HTR-8/SVneo (cell line): Measurements from ENCODE around the gene H3-3A.
A peak's percentile ranks its signal among the peaks of the same experiment; 100 is the strongest.
"Not testable (repeated sequence)": the region's sequence is repeated elsewhere in the genome, so short reads cannot be mapped to it uniquely, and the experiment has no call there.

Experiments used
- DNase-seq: peaks from one replicate; pipeline ENCODE4 v3.0.0; 2011; ENCODE audit warnings: low spot score, mixed read lengths; ENCODE audit not compliant: insufficient read length
- FAIRE-seq: peaks from 2 replicates; lab custom pipeline; 2011; peaks lifted over from hg19 to GRCh38; lab: Jason Lieb, UNC

The H3-3A gene

DNA sequence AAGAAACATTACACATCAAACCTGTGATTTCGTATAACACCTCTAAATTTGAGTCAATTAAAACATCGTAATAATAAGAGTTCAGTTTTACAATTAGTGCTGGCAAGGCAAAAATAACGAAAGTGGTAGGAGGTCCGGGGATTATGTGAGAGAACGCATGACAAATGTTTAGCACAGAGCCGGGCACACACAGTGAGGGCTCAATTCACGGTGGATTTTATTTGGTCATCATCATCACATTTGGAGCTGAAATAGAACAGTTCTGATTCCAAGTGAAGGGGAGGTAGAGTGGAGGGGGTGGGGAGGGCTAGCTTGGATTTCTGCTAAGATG is 20.0 kb downstream of the H3-3A start:
- FAIRE-seq (no peak), DNase-seq (no peak)

DNA sequence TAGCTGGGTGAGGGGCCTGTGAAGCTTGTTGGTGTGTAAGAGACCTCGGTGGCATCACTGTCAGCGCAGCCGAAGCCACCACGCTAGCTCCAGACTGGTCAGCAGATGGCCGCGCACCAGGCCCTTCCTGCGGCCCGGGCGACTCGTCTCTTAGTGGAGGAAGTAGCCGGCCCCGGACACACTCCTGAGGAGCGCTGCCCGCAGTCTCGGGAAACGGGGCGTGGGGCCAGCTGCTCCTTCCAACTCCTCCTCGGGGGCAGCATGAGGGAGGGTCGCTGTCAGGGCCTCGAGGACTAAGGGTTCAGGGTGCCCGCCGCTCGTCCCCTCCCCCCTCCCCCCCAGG is 20.4 kb downstream of the H3-3A start:
- DNase-seq = peak; percentile 66
- FAIRE-seq = no peak

DNA sequence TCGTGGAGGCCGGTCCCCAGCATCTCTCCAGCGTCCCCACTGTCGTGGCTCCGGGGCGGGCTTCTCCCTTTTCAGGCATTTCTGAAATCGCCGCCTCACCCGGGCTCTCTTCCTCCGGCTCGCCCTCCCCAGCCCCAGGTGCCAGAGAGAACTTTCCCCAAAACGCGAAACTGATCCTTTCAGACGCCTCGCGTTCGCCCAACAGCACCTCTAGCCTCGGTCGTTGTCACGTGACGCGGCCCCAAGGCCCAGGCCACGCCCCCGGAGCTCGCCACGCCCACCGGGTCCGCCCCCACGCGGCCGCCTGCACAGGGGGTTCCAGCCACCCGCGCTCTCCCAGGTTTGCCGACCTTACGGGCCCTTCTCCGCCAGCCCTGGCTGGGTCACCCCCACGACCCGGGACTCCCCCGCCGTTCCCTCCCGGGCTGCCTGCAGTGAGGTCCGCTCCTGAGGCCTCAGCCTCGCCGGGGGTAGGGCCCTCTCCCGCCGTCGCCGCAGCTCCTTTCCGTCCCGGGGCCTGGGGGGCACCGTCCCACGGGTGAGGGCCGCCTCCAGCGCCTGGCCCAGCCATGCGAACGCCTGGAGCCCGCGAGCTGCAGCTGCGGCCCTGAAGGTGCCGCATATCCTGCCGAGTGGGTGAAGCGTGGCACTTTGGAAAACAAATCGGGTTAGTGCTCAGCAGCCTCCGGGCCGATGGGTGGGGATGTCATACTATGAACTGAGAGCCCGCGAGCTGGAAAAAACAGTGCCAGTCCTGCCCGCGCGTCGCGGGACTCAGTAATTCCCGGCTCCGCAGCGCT is 21.0 kb downstream of the H3-3A start:
- FAIRE-seq (peak; percentile 91), DNase-seq (peak; percentile 97)

DNA sequence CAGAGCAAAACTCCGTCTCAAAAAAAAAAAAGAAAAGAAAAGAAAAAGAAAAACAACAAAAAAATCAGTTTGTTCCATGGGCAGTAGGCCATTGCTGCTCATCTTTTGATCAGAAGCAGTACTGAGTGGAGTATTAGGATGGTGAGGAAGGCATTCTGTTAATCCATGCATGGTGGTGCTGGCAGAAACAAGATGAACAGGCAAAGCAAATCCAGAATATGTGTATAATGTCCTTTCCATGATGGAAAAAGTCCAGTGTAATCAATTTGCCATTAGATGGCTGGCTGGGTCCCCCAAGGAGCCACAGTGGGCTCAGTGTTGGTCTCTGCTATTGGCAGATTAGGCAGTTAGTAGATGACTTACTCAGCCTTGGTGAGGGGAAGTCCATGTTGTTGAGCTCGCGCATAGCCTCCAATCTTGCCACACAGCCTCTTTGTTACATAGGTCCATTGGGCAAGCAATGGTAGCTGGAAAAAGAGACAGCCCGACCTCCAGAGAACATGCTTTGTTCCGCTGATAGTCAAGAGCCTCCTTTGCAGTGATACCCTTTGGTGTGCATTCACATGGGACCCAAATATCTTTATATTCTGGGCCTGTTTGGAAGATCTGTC is 23.3 kb downstream of the H3-3A start:
- no peak for DNase-seq

DNA sequence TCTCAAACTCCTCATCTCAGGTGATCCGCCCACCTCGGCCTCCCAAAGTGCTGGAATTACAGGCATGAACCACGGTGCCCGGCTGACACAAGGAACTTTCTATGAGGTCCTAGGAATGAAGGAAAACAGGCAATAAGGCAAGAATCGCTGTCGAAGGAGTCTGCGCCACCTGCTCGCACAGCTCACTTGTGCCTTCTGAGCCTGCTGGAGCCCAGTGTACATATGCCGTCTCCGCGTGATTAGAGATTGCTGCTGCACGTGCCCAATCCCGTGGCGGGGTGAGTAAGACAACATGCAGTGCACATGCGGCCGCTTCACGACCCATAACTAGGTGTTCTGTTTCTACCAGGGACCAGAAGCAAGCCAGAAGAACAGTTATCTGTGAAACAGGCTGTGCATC is 24.3 kb downstream of the H3-3A start:
- DNase-seq = no peak
- FAIRE-seq = no peak

More for the DNA sequence above, 23.3 kb downstream of the H3-3A start:
- FAIRE-seq = no peak

DNA sequence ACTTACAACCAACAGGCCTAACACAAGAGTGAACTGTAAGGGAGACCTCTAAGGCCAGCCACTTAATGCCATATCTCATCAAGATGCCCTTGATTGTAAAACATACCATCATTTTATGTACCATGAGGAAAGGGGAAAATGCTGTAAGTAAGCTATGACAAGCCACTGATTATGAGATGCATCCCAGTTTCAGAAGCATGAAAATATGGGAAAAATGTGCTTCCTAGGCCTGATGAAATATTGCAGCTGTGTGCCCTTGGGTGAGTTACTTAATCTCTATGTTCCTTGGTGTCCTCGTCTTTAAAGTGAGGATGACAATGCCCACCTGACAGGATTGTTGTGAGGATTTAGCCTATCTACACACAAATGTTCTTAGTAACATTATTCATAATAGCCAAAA is 28.9 kb downstream of the H3-3A start:
- DNase-seq (no peak), FAIRE-seq (no peak)

DNA sequence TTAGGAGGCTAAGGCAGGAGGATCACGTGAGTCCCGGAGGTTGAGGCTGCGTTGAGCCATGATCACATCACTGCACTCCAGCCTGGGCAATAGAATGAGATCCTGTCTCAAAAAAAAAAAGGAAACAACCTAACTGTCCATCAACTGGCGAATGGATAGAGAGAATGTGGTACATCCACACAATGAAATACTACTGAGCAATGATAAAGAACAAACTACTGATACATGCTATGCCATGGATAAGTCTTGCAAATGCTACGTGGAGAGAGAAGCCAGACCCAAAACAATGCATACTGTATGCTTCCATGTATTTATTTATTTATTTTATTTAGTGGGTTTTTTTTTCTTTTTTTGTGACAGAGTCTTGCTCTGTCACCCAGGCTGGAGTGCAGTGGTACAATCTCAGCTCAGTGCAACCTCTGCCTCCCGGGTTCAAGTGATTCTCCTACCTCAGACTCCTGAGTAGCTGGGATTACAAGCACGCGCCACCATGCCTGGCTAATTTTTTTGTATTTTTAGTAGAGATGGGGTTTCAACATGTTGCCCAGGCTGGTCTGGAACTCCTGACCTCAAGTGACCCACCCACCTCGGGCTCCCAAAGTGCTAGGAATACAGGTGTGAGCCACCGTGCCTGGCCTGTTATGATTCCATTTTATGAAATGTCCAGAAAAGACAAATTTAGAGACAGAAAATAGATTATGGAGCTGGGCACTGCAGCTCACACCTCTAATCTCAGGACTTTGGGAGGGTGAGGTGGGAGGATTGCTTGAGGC is 29.7 kb downstream of the H3-3A start:
- not testable (repeated sequence) for DNase-seq, FAIRE-seq

DNA sequence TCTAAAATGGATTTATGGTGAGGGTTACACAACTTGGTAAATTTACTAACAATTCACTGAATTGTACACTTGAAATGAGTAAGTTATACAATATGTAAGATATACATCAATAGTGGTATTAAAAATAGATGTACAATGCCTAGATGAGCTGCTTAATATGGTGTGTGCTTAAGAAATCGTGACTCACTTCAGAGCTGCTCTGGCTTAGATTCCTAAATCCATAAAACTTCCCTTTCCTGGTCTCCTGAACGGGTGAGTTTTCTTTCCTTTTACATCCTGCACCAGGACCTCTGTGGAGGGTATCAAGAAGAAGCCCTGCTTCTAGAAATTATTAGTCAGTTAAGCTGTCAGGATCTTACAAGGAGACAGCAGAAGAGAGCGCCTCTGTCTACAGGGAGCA is 30.4 kb downstream of the H3-3A start:
- no peak for DNase-seq
- FAIRE-seq = no peak

DNA sequence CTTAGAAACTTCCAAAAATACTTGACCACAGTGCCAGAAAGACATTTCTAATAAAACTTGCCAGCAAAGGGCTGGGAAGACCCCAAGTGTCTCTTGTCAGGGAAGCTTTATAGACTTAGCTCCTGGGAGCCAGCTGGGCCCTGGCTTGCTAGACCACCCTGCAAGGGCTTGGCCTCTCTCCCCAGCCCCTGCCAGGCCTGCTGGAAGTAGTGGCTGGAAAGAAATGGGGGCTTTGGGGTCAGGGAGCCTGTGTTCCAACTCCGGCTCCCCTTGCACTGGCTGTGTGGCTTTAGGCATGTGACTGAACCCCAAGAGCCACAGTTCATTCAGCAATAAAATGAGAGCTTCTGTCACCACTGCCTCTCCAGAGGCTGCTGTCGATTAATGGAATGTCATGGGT is 31.1 kb downstream of the H3-3A start:
- FAIRE-seq (no peak), DNase-seq (no peak)

DNA sequence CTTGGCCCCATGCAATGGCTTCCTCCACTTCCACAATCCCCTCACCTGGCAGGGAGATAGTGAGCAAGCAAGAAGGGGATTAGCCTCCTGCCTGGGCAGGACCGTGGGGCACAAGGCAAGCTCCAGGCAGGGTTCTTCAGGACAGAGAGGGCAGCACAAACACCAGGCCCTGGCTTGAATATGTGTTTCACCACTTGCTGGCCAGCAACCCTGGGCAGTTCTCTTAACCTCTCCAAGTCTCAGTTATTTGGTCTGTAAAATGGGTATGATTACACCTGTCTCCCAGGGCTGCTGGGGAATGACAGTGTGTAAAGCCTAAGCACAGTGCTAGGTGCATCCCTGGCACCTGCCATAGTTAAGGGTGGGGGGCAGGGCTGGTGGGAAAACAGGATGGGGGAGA is 31.9 kb downstream of the H3-3A start:
- no peak for FAIRE-seq
- no peak for DNase-seq

DNA sequence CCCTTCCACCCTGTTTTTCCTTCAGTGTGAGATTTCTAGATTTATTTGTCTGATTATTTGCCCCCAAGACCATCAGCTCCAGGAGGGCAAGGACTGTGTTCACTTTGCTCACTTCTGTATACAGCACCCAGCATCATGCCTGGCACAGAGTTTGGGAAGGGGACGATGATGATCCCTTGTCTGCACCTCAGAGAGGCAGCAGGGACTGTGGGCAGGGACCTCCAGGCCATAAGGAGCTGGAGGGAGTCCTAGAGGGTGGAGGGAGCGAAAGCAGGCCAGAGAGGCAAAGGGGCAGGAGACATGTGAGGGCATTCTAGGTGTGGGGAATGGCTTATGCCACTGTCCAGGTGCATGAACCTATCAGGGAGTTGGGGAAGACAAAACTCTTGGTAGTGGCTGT is 32.8 kb downstream of the H3-3A start:
- DNase-seq (no peak), FAIRE-seq (no peak)

DNA sequence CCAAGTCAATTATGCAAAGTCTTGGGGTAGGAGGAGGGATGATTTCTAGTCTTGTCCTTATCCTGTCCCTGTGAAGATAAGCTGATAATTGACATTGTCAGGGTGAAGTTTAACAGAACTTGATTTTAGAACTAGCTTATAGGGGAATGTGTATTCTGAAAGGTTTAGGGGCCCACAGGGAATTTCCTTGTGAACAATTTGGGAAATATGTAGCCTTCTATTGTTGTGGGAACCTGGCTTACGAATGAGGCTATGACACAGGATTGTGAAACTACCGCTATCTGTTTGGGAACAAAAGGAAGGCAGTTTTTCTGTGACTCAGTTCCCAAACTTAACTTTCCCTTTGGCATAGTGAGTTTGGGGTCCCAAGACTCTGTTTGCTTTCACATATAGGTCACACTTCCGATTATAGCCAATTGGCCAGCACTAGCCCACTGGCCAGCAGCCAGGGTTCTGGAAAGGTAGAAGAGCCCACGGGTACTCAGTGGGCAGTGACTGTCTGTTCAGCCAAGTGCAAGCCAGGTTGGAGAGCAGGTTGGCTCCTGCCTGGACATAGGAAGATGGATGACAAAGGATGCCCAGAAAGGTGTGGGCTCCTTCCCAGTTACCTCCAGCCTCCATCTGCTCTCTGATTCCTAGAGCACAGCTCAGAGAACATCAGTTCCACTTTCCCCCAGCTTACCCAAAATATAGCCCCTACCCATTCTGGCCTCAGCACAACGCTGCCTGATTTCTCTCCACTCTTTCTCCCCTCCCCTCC is 35.5 kb downstream of the H3-3A start:
- FAIRE-seq (no peak), DNase-seq (no peak)

DNA sequence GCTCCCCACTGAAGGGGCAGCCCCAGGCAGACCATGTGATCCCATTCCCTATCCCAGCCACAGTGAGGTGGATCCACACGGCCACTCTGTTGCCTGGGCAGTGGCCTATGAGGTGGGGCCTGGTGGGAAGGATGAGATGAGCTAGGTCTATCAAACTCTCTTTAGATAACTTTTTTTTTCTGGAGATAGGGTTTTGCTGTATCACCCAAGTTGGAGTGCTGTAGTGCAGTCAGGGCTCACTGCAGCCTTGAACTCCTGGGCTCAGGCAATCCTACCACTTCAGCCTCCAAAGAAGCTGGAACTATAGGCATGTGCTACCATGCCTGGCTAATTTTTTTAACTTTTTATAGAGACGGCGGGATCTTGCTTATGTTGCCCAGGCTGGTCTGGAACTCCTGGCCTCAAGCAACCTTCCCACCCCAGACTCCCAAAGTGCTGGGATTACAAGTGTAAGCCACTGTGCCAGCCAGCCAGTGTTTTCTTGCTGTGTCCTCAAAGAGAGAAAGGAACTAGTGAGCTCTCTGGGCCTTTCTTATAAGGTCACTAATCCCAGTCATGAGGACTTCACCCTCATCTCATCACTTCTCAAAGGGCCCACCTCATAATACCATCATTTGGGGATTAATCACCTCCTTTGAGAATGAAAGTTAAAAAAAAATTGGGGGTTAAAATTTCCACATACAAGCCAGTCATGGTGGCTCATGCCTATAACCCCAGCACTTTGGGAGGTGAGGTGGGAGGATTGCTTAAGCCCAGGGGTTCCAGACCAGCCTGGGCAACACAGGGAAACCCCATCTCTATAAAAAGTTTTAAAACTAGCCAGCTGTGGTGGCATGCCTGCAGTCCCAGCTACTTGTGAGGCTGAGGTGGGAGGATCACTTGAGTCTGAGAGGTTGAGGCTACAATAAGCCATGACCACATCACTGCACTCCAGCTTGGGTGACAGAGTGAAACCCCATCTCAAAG is 36.6 kb downstream of the H3-3A start:
- no peak for FAIRE-seq
- DNase-seq = no peak

DNA sequence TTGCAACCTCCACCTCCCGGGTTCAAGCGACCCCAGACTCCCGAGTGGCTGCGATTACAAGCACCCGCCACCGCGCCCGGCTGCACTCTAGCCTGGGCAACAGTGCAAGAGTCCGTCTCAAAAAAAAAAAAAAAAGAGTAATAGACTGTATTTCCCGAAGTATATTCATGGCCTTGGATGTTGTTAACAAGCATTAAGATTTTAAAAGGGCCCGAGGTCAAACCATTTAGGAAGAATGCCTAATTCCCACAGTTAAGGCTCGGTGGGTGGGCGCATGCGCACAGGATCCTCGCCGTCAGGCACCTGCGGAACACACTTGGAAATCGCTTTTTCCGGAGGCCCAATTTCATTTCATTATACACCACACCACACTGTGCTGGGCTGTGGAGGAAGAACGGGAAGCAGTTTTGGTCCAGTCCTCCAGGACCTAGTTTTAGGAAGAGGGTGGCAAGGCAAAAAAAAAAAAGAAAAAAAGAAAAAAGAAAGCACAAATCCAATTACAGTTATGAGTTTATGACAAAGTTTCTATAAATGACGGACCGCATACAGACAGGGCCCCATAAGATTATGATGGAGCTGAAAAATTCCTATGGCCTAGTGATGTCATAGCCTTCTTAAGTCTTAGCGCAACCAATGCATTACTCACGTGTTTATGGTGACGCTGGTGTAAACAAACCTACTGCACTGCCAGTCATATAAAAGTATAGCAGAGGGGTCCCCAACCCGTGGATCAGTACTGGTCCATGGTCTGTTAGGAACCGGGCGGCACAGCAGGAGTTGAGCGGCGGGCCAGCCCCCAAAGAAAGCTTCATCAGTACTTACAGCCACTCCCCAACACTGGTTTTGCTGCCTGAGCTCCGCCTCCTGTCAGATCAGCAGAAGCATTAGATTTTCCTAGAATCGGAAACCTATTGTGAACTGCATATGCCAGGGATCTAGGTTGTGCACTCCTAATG is 38.2 kb downstream of the H3-3A start:
- FAIRE-seq = no peak
- peak; percentile 51 for DNase-seq

DNA sequence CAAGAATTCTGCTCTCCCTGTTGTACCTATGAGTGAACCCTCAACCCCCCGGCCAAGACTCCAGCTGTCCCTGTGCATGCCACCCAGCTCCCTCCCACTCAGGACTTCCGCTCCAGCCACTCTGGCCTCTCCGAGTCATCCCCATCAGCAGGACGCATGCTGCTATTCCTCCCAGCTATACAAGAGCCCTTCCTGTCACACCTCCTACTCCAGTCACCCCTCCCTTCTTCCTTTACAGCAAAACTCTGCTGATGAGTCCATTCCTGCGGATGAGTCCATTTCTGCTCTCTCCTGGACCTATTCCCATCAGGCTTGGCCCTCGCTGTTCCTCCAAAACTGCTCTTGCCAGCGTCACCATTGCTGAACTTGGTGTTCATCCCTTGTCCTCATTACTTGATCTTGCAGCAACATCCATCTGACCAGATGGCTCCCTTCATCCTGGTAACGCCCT is 42.2 kb downstream of the H3-3A start:
- no peak for FAIRE-seq
- DNase-seq = no peak

DNA sequence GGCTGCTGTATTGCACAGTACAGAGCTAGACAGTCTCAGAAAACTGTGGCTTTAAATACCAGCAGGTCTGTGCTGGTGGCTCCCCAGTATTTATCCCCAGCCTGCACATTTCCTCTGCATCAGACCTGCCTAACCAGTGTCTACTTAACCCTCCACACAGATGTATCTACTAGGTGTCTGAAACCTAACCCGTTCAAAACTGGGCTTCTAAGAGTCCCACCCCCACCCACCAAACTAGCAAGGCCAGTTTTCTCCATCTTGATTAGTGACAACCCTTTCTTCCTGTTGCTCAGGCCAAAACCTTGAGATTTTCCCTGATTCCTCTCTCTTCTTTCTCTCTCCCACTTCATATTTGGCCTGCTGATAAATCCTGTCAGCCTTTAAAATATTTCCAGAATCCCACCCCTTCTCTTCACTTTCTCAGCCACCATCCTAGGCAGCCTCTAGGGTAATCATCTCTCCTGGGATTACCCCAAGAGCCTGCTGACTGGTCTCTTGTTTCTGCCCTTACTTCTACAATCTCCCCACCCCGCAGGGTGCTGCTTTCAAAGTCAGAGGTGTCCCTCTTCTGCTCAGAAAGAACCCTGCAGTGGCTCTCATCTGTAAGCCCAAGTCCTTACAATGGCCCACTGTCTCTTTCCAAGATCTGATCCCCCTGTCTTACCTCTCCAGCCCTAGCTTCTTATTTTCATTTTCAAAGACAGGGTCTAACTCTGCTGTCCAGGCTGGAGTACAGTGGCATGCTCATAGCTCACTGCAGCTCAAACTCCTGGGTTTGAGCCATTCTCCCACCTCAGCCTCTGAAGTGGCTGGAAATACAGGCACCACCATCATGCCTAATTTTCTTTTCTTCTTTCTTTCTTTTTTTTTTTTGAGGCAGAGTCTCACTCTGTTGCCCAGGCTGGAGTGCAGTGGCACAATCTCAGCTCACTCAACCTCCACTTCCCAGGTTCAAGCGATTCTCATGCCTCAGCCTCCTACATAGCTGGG is 45.2 kb downstream of the H3-3A start:
- DNase-seq = no peak
- no peak for FAIRE-seq
